GM12878 (cell line): ENCODE results near the gene ANTXR1. TPM values are rescaled to one million over a fixed set of nuclear protein-coding genes. Genes with fewer than 3 reads are reported as not detected.

ENCODE experiments used
- ATAC-seq: fragments of 200-7000 bp; cut with Tn5 transposase; 3 replicates; pipeline ENCODE4 v1.9.1; 2020; ENCODE audit warnings: mild to moderate bottlenecking, moderate library complexity
- BruUV-seq: library from RNA; stranded (reverse); fragments of 400-500 nt; replicated peaks from 2 replicates; lab custom pipeline; 2021; lab: Mats Ljungman, UMichigan
- CTCF ChIA-PET: fragments of 300-600 bp; sonication (Branson Sonifier 250); formaldehyde crosslinking; extraction: SDS; loops from one replicate; lab custom pipeline; 2021; ENCODE audit warnings: inconsistent platforms; lab: Yijun Ruan, JAX
- POLR2A ChIA-PET: fragments of 350-600 bp; formaldehyde crosslinking; extraction: SDS; loops from one replicate; lab custom pipeline; 2021; ENCODE audit warnings: inconsistent platforms; lab: Charles Lee
- RAD21 ChIA-PET: fragments of 300-600 bp; sonication (Branson Sonifier 250); formaldehyde crosslinking; loops from one replicate; lab custom pipeline; 2023; ENCODE audit warnings: antibody characterized with exemption; ENCODE audit not compliant: unreplicated experiment; lab: Charles Lee
- SMC1A ChIA-PET: fragments of 300-600 bp; sonication (Branson Sonifier 250); formaldehyde crosslinking; loops from one replicate; lab custom pipeline; 2023; ENCODE audit not compliant: unreplicated experiment, uncharacterized antibody; lab: Charles Lee
- DNase-seq: peaks from one replicate; pipeline ENCODE4 v3.0.0-alpha.2; 2011; ENCODE audit warnings: low read depth, low spot score
- FAIRE-seq: peaks from 3 replicates; lab custom pipeline; 2011; peaks lifted over from hg19 to GRCh38; lab: Jason Lieb, UNC
- H2AFZ ChIP-seq: 2 replicates; pipeline ENCODE4 v1.6.0; 2011; ENCODE audit warnings: low read depth, low read length, control low read depth; ENCODE audit not compliant: control insufficient read depth
- H3K27ac ChIP-seq: 2 replicates; pipeline ENCODE4 v1.5.1; 2011; ENCODE audit warnings: control low read depth; ENCODE audit not compliant: control insufficient read depth, insufficient read depth
- H3K27me3 ChIP-seq, 2 experiments: replicated peaks in 1 of 2; 2 replicates each; pipeline versions ENCODE4 v1.6.0 to v1.6.1; 2011; ENCODE audit warnings: low read length in 1 of 2; ENCODE audit not compliant: control insufficient read depth in 2 of 2, insufficient read depth in 2 of 2
- H3K36me3 ChIP-seq, 2 experiments: 2 replicates each; pipeline ENCODE4 v1.5.1; 2011; ENCODE audit warnings: low read length in 1 of 2; ENCODE audit not compliant: control insufficient read depth in 2 of 2, insufficient read depth in 2 of 2
- H3K4me1 ChIP-seq: 2 replicates; pipeline ENCODE4 v1.6.1; 2011; ENCODE audit warnings: mild to moderate bottlenecking, low read length, moderate library complexity, mixed read lengths; ENCODE audit not compliant: control insufficient read depth, insufficient read depth
- H3K4me2 ChIP-seq: 2 replicates; pipeline ENCODE4 v1.6.0; 2011; ENCODE audit warnings: control low read depth; ENCODE audit not compliant: control insufficient read depth, insufficient read depth
- H3K4me3 ChIP-seq: fragments of 200-600 bp; sonication (generic); 2 replicates; pipeline ENCODE4 v1.5.1; 2016
- H3K79me2 ChIP-seq: 2 replicates; pipeline ENCODE4 v1.6.0; 2011; ENCODE audit warnings: low read length; ENCODE audit not compliant: control insufficient read depth, insufficient read depth
- H3K9ac ChIP-seq: 2 replicates; pipeline ENCODE4 v1.8.0; 2011; ENCODE audit warnings: low read length, control low read depth, mixed read lengths; ENCODE audit not compliant: control insufficient read depth, insufficient read depth
- H3K9me3 ChIP-seq: replicated peaks from 3 replicates; pipeline ENCODE4 v1.5.1; 2011; ENCODE audit warnings: mild to moderate bottlenecking, low read length; ENCODE audit not compliant: control insufficient read depth, insufficient read depth
- H4K20me1 ChIP-seq: 2 replicates; pipeline ENCODE4 v1.6.0; 2011; ENCODE audit not compliant: control insufficient read depth, insufficient read depth
- ATF7 ChIP-seq: fragments of 450-650 bp; IDR thresholded peaks from 2 replicates; pipeline ENCODE4 v1.6.1; 2016; ENCODE audit warnings: low read depth, mild to moderate bottlenecking
- CBFB ChIP-seq: IDR thresholded peaks from 2 replicates; pipeline ENCODE4 v1.6.1; 2016; ENCODE audit warnings: antibody characterized with exemption, low read depth
- CHD2 ChIP-seq: IDR thresholded peaks from 2 replicates; pipeline ENCODE4 v1.6.1; 2011; ENCODE audit warnings: low read depth, low read length, improper control_type of control experiment, borderline replicate concordance
- IKZF2 ChIP-seq, 2 experiments: fragments of 450-650 bp; IDR thresholded peaks; 2 replicates each; pipeline ENCODE4 v1.6.1; 2017; ENCODE audit warnings: mild to moderate bottlenecking in 2 of 2, moderate library complexity in 2 of 2
- MXI1 ChIP-seq: fragments of 150-350 bp; IDR thresholded peaks from 2 replicates; pipeline ENCODE4 v1.6.1; 2011; ENCODE audit warnings: low read depth, mild to moderate bottlenecking, inconsistent platforms, low read length, improper control_type of control experiment
- MYB ChIP-seq: fragments of 150-350 bp; IDR thresholded peaks from 2 replicates; pipeline ENCODE4 v1.6.1; 2014; ENCODE audit warnings: mild to moderate bottlenecking, low read depth, low read length, borderline replicate concordance
- PKNOX1 ChIP-seq: fragments of 450-650 bp; IDR thresholded peaks from 2 replicates; pipeline ENCODE4 v1.6.1; 2016; ENCODE audit warnings: mild to moderate bottlenecking
- POU2F2 ChIP-seq: IDR thresholded peaks from 3 replicates; pipeline ENCODE4 v1.6.1; 2011; ENCODE audit warnings: low read depth, mild to moderate bottlenecking, low read length, borderline replicate concordance
- SREBF2 ChIP-seq: IDR thresholded peaks from 2 replicates; pipeline ENCODE4 v1.6.1; 2012; ENCODE audit warnings: mild to moderate bottlenecking, low read length
- TCF3 ChIP-seq: IDR thresholded peaks from 2 replicates; pipeline ENCODE4 v1.6.1; 2012; ENCODE audit warnings: low read depth, mild to moderate bottlenecking, low read length, borderline replicate concordance; ENCODE audit not compliant: insufficient read depth
- USF1 ChIP-seq: IDR thresholded peaks from 2 replicates; pipeline ENCODE4 v1.6.1; 2011; ENCODE audit warnings: borderline replicate concordance, low read depth, mild to moderate bottlenecking, moderate library complexity, mixed read lengths, low read length; ENCODE audit not compliant: insufficient read depth; ENCODE audit errors: extremely low read length
- in situ Hi-C: fragments of 300-500 bp; cut with MboI; formaldehyde crosslinking; loops from 9 replicates; pipeline ENCODE4 v1.14.3; 2018; ENCODE audit warnings: mixed read lengths
- intact Hi-C: fragments of 100-400 bp; cut with micrococcal nuclease; formaldehyde crosslinking; loops from one replicate; pipeline ENCODE4 v1.14.2; 2022; ENCODE audit not compliant: unreplicated experiment
- polyA plus RNA-seq, 11 experiments: library from polyadenylated mRNA; depleted of rRNA in 4 of 11; unstranded in 6 of 11; stranded (reverse) in 5 of 11; fragments of >200 nt; fragmentation: Nextera tagmentation in 4 of 11; fragmentation: Illumina TruSeq in 1 of 11; extraction: Ambion mirVana in 4 of 11; extraction: Trizol in 1 of 11; gene quantifications; 1 replicate in 1 of 11; 2 replicates in 10 of 11; pipeline versions ENCODE4 v1.2.1 to v1.2.3, GENCODE V29; 2011 to 2016; ENCODE audit warnings: inconsistent platforms in 2 of 11, missing spikeins in 2 of 11, low read depth in 1 of 11
- total RNA-seq, 4 experiments: library from RNA; depleted of rRNA in 3 of 4; stranded (reverse); fragments of >200 nt in 3 of 4; fragmentation: Illumina TruSeq in 1 of 4; extraction: Trizol in 1 of 4; gene quantifications; 2 replicates each; pipeline versions ENCODE4 v1.2.1 to v1.2.3, GENCODE V29; 2013 to 2021
- TF ChIP-seq, protein P1 (sequence below): IDR thresholded peaks from 2 replicates; pipeline ENCODE4 v1.6.1; 2011; ENCODE audit warnings: borderline replicate concordance, low read depth, mild to moderate bottlenecking, moderate library complexity, low read length; ENCODE audit not compliant: insufficient read depth, poor library complexity, severe bottlenecking

ANTXR1 gene
- total and polyA plus RNA-seq, 10 of the 15 experiments (the other 5 are each of a cell fraction or from before 2014, with no cell fraction given), result 0.09 to 0.26 TPM; not detected in 8

- H3K27ac ChIP-seq, result no peak overlapping the region
- no peak overlapping the region for H3K4me3 ChIP-seq
- ATAC-seq (no peak), DNase-seq (no peak), FAIRE-seq (no peak)
- SMC1A ChIA-PET, result no interaction called here
- no peaks in the 10 kb centered on the region for H3K79me2 ChIP-seq
- CTCF ChIA-PET, result no interaction called here
- in situ Hi-C loops (no loop called here), intact Hi-C loops (no loop called here)
- H3K4me1 ChIP-seq, result no peaks in the 10 kb centered on the region
- no peaks in the 10 kb centered on the region; a peak in 2 of 4 replicates for H3K27me3 ChIP-seq
- no peaks in the 10 kb centered on the region for H3K9me3 ChIP-seq
- H2AFZ ChIP-seq, result no peak overlapping the region
- RAD21 ChIA-PET, result no interaction called here
- no TSS peak for BruUV-seq
- H3K9ac ChIP-seq, result no peak overlapping the region
- TF ChIP-seq SREBF2 (no peak), CHD2 (no peak), POU2F2 (no peak), PKNOX1 (no peak), IKZF2 (IDR thresholded peaks at IDR 0.05) (no peak), CBFB (no peak), USF1 (no peak), TCF3 (no peak), ATF7 (no peak), MXI1 (no peak), MYB (no peak)
- TF ChIP-seq, protein P1, sequence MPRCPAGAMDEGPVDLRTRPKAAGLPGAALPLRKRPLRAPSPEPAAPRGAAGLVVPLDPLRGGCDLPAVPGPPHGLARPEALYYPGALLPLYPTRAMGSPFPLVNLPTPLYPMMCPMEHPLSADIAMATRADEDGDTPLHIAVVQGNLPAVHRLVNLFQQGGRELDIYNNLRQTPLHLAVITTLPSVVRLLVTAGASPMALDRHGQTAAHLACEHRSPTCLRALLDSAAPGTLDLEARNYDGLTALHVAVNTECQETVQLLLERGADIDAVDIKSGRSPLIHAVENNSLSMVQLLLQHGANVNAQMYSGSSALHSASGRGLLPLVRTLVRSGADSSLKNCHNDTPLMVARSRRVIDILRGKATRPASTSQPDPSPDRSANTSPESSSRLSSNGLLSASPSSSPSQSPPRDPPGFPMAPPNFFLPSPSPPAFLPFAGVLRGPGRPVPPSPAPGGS, result no peak
- POLR2A ChIA-PET, result no interaction called here
- H4K20me1 ChIP-seq, result no peaks in the 10 kb centered on the region
- H3K36me3 ChIP-seq, result no peaks in the 10 kb centered on the region
- no peak overlapping the region for H3K4me2 ChIP-seq
Observed at GRCh38 chr2:68964282-68964681, 48.7 kb upstream of the ANTXR1 start.
